HL-60 (cell line): ENCODE data around the gene RTP3.

Experiments
- DNase-seq, 2 experiments: peaks; one replicate each; pipeline ENCODE4 v3.0.0-alpha.2; 2010 to 2020; ENCODE audit warnings: low read depth in 1 of 2, low spot score in 1 of 2
- H3K27ac ChIP-seq: fragments of 250-450 bp; sonication (Bioruptor Pico); replicated peaks from 2 replicates; pipeline ENCODE4 v1.5.1; 2020; ENCODE audit warnings: mild to moderate bottlenecking, moderate library complexity
- H3K27me3 ChIP-seq: fragments of 250-450 bp; sonication (Bioruptor Pico); 2 replicates; pipeline ENCODE4 v1.5.1; 2021; ENCODE audit warnings: mild to moderate bottlenecking, moderate library complexity; ENCODE audit not compliant: insufficient read depth, poor library complexity, severe bottlenecking
- H3K4me3 ChIP-seq: replicated peaks from 2 replicates; pipeline ENCODE4 v1.5.1; 2011; ENCODE audit warnings: mild to moderate bottlenecking, control low read depth, low read length; ENCODE audit not compliant: insufficient read depth
- GABPA ChIP-seq: IDR thresholded peaks from 2 replicates; pipeline ENCODE4 v1.6.1; 2012; ENCODE audit warnings: low read depth
- POLR2AphosphoS5 ChIP-seq: IDR thresholded peaks from 2 replicates; pipeline ENCODE4 v1.6.1; 2012; ENCODE audit warnings: low read depth
- SPI1 ChIP-seq: IDR thresholded peaks from 2 replicates; pipeline ENCODE4 v1.6.1; 2012; ENCODE audit warnings: low read depth, mild to moderate bottlenecking, borderline replicate concordance
- TF ChIP-seq, protein P1 (sequence below): IDR thresholded peaks from one replicate; pipeline ENCODE4 v1.5.1; 2011; ENCODE audit warnings: low read length, control low read depth, inconsistent platforms; ENCODE audit not compliant: insufficient read depth
- TF ChIP-seq, protein P2 (sequence below): IDR thresholded peaks from 2 replicates; pipeline ENCODE4 v1.6.1; 2012; ENCODE audit warnings: low read depth; ENCODE audit not compliant: insufficient replicate concordance

The RTP3 gene

DNA sequence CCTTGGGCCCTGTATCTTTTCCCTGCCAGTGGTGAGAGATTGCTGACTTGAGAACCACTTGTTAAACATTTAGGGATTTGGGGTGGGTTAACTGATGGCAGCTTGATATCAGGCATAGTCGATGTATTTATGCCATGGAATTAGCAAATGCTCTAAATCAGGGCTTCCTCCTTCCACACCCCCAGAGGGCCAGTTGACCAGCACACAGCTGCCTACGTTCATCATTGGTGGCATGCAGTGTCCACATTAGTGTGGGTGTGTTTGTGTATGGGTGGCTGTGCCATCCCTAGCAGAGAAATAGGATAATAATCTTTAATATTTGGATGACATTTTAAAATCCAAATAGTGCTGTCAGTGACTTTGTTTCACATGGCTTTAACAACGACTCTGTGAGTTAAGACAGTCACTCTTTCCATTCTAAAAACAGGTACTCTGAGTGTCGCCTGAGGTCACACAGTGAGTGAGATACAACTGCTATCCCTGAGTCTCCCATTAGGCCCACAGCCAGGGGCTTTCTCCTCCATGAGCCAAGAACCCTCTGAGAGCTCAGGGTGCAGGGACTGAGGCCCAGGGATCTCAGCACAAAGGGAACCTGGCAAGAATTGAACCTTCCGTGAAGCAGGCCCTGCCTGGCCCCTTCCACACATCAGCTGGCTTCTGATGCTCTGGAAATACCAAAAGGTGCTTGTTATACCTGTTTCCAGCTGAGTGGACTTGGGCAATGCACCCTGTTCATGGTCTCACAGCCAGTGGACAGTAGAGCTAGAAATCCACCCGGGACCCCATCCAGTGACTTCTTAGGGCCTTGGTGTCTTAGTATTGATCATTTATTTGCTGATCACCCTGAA is 28.8 kb upstream of the RTP3 start:
- no peak for DNase-seq
- Histone ChIP-seq H3K4me3 (no peak overlapping the region), H3K27me3 (no peaks in the 10 kb centered on the region), H3K27ac (peak overlapping the region; percentile 42)
- TF ChIP-seq SPI1: no peak
- no peak for TF ChIP-seq GABPA
- TF ChIP-seq, protein P1, sequence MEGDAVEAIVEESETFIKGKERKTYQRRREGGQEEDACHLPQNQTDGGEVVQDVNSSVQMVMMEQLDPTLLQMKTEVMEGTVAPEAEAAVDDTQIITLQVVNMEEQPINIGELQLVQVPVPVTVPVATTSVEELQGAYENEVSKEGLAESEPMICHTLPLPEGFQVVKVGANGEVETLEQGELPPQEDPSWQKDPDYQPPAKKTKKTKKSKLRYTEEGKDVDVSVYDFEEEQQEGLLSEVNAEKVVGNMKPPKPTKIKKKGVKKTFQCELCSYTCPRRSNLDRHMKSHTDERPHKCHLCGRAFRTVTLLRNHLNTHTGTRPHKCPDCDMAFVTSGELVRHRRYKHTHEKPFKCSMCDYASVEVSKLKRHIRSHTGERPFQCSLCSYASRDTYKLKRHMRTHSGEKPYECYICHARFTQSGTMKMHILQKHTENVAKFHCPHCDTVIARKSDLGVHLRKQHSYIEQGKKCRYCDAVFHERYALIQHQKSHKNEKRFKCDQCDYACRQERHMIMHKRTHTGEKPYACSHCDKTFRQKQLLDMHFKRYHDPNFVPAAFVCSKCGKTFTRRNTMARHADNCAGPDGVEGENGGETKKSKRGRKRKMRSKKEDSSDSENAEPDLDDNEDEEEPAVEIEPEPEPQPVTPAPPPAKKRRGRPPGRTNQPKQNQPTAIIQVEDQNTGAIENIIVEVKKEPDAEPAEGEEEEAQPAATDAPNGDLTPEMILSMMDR: no peak
- no peak for TF ChIP-seq POLR2AphosphoS5
- TF ChIP-seq, protein P2, sequence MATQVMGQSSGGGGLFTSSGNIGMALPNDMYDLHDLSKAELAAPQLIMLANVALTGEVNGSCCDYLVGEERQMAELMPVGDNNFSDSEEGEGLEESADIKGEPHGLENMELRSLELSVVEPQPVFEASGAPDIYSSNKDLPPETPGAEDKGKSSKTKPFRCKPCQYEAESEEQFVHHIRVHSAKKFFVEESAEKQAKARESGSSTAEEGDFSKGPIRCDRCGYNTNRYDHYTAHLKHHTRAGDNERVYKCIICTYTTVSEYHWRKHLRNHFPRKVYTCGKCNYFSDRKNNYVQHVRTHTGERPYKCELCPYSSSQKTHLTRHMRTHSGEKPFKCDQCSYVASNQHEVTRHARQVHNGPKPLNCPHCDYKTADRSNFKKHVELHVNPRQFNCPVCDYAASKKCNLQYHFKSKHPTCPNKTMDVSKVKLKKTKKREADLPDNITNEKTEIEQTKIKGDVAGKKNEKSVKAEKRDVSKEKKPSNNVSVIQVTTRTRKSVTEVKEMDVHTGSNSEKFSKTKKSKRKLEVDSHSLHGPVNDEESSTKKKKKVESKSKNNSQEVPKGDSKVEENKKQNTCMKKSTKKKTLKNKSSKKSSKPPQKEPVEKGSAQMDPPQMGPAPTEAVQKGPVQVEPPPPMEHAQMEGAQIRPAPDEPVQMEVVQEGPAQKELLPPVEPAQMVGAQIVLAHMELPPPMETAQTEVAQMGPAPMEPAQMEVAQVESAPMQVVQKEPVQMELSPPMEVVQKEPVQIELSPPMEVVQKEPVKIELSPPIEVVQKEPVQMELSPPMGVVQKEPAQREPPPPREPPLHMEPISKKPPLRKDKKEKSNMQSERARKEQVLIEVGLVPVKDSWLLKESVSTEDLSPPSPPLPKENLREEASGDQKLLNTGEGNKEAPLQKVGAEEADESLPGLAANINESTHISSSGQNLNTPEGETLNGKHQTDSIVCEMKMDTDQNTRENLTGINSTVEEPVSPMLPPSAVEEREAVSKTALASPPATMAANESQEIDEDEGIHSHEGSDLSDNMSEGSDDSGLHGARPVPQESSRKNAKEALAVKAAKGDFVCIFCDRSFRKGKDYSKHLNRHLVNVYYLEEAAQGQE: no peak

DNA sequence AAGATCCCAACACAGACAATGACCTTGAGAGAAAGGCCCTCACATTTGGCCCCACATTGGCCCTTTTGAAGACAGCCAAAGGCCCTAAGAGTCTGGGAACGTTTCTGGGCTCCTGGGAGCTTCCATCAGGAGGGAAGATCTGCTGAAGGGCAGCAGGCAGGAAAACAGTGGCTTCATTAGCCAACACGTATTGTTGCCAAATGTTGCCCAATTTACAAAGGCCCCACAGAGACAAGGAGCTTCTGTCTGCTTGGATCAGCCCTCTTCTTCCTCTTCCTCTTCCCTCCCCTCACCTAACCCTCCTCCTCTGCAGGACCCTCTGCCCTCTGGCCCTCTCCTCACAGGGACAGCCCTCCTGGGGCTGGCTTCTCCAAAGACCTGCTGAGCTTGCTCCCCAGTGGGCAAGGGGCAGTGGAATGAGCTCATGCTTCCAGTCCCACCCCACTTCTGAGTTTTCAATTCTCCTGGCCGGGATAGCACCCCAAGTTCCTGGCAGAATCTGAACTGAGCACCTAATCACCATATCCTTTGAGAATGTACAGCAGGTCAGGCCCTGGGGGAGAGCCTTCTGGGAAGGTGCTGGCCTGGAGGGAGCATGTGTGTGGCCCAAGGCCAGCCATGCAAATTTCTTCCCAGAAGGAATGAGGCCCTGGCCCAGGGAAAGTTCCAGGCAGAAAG is 28.0 kb upstream of the RTP3 start:
- H3K27me3 ChIP-seq: no peaks in the 10 kb centered on the region
- no peak overlapping the region for H3K4me3 ChIP-seq
- TF ChIP-seq POLR2AphosphoS5 (no peak), SPI1 (peak; percentile 10; the same call in 1 of the 2 replicates)
- TF ChIP-seq, protein P1: no peak
- peak; percentile 47 to 81 for DNase-seq
- H3K27ac ChIP-seq: peak overlapping the region; percentile 42

DNA sequence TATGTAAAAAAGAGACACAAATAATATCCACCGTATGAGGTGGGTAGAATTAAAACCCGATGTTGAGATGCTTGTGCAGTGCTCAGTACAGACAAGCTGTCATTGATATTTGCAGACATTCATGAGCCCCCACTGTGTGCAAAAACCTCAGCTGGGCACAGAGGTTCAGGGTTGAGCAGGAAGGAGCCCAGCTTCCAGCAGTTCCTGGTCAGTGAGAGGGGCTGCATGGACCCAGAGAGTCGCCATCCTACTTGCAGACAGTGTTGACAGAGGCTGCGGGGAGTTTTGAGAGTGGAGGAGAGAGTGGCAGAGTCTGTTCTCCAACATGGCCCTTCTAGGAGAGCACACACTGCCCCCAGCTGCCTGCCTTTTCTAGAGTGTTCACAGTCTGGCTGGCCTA is 26.9 kb upstream of the RTP3 start:
- DNase-seq: no peak
- H3K4me3 ChIP-seq: no peak overlapping the region
- no peaks in the 10 kb centered on the region for H3K27me3 ChIP-seq
- no peak for TF ChIP-seq GABPA
- TF ChIP-seq, protein P1: no peak
- no peak for TF ChIP-seq POLR2AphosphoS5
- TF ChIP-seq, protein P2: no peak
- TF ChIP-seq SPI1: no peak
- H3K27ac ChIP-seq: no peak overlapping the region
